Colonic mucosa (tissue), 4 donors: ENCODE results near the gene SMAP1. TPM values are rescaled to one million over a fixed set of nuclear protein-coding genes. Genes with fewer than 3 reads are reported as not detected.

Experiments used
- DNase-seq: peaks from one replicate; pipeline ENCODE4 v3.0.0-alpha.2; 2020
- H3K27ac ChIP-seq: fragments of 200-600 bp; one replicate; pipeline ENCODE4 v1.8.0; 2021
- H3K27me3 ChIP-seq: fragments of 200-600 bp; one replicate; pipeline ENCODE4 v1.8.0; 2021
- H3K36me3 ChIP-seq: fragments of 200-600 bp; one replicate; pipeline ENCODE4 v1.8.0; 2021
- H3K4me1 ChIP-seq: fragments of 200-600 bp; one replicate; pipeline ENCODE4 v1.8.0; 2021; ENCODE audit warnings: mild to moderate bottlenecking
- H3K4me3 ChIP-seq: fragments of 200-600 bp; one replicate; pipeline ENCODE4 v1.8.0; 2021
- H3K9ac ChIP-seq, 2 donors: one replicate each; pipeline ENCODE4 v1.7.0; 2013; ENCODE audit warnings: control low read depth in 2 of 2, low read depth in 2 of 2, low read length in 2 of 2
- H3K9me3 ChIP-seq: fragments of 200-600 bp; one replicate; pipeline ENCODE4 v1.8.0; 2021
- intact Hi-C: fragments of 100-400 bp; cut with DNase I; formaldehyde crosslinking; loops from one replicate; pipeline ENCODE4 v1.14.1; 2022
- total RNA-seq, 2 donors: library from RNA; stranded (reverse); fragmentation: NEBNext Ultra II Directional in 1 of 2; extraction: Animal tissue kit (Norgen Biotek cat#: 25700) in 1 of 2; gene quantifications; one replicate each; pipeline ENCODE4 v1.2.1, GENCODE V29; 2021
- TF ChIP-seq, protein P1 (sequence below): fragments of 200-600 bp; IDR thresholded peaks from one replicate; pipeline ENCODE4 v1.8.0; 2022; ENCODE audit warnings: antibody characterized with exemption, mild to moderate bottlenecking
- donor health status: healthy.
- donor health status: DM: no; HTN: no; CAD: no.
- donor health status: DM: no; HTN: no; CAD: no.

SMAP1 gene
- total RNA-seq, 2 donors from 2014 or later, result 42.3 to 62.8 TPM

DNA sequence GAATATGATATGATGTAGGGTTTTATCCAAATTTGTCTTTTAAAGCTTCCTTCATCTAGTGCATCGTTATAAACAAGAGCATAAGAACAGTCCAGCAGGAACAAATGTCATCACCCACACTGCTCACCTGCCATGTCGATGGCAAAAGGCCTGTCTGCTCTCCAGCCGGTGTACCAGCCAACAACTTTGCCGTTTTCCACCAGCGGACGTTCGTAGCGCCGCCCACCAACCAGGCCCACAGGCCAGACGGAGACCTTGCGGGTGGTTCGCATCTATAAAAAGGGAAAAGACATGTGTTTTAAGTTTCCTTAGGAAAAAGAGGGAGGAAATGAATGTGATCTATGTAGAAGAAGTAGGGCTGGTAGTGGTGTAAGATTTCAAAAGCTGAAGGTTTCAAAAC is 226.3 kb downstream of the SMAP1 start:
- Histone ChIP-seq H3K9ac (no peak overlapping the region), H3K4me1 (no peaks in the 10 kb centered on the region), H3K36me3 (no peaks in the 10 kb centered on the region), H3K27ac (no peak overlapping the region), H3K4me3 (no peak overlapping the region), H3K9me3 (no peaks in the 10 kb centered on the region), H3K27me3 (no peaks in the 10 kb centered on the region)
- intact Hi-C loops, result no loop called here
- no peak for DNase-seq
- TF ChIP-seq, protein P1, sequence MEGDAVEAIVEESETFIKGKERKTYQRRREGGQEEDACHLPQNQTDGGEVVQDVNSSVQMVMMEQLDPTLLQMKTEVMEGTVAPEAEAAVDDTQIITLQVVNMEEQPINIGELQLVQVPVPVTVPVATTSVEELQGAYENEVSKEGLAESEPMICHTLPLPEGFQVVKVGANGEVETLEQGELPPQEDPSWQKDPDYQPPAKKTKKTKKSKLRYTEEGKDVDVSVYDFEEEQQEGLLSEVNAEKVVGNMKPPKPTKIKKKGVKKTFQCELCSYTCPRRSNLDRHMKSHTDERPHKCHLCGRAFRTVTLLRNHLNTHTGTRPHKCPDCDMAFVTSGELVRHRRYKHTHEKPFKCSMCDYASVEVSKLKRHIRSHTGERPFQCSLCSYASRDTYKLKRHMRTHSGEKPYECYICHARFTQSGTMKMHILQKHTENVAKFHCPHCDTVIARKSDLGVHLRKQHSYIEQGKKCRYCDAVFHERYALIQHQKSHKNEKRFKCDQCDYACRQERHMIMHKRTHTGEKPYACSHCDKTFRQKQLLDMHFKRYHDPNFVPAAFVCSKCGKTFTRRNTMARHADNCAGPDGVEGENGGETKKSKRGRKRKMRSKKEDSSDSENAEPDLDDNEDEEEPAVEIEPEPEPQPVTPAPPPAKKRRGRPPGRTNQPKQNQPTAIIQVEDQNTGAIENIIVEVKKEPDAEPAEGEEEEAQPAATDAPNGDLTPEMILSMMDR, result no peak

DNA sequence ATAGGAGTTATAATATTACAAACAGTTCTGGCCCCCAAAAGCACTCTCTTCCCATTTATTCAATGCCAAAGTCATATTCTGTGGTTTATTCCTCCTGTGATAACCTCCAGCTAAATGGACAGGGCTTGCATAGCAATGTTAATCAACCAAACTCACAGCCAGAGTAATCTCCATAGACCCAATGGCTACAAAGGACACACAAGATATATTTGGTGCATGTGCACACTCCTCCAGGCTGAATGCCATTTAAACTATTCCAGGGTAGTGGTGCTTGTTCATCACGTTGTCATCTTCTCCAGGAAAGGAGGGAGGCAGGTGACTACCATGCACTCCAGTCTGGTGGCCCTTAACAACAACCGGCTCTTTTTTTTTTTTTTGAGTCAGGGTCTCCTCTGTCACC is 232.4 kb downstream of the SMAP1 start:
- no peak for DNase-seq
- Histone ChIP-seq H3K4me1 (no peaks in the 10 kb centered on the region), H3K4me3 (no peak overlapping the region), H3K27me3 (no peaks in the 10 kb centered on the region), H3K36me3 (no peaks in the 10 kb centered on the region), H3K27ac (no peak overlapping the region), H3K9ac (no peak overlapping the region), H3K9me3 (no peaks in the 10 kb centered on the region)
- intact Hi-C loops, result no loop called here
- TF ChIP-seq, protein P1, result no peak

DNA sequence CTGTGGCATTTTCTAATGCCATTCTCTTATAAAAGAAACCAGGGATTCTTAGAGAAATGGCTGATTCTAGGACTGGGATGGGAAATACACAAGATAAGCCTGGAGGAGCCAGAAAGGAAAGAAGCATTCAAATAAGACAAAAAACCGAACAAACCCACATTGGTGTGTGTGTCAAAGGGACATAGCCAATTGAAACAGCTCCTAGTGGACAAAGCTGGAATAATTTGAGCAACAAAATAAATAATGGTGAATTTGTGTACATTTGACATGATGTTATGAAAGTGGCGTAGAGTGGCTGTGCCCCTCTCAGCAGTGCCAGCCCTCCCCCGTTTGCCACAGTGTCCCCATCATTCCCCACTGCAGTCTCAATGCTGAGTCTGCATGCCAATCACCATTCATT is 233.6 kb downstream of the SMAP1 start:
- intact Hi-C loops, result no loop called here
- Histone ChIP-seq H3K4me3 (no peak overlapping the region), H3K27ac (no peak overlapping the region), H3K36me3 (no peaks in the 10 kb centered on the region), H3K27me3 (no peaks in the 10 kb centered on the region), H3K4me1 (no peaks in the 10 kb centered on the region), H3K9ac (no peak overlapping the region), H3K9me3 (no peaks in the 10 kb centered on the region)
- TF ChIP-seq, protein P1, result no peak
- no peak for DNase-seq

DNA sequence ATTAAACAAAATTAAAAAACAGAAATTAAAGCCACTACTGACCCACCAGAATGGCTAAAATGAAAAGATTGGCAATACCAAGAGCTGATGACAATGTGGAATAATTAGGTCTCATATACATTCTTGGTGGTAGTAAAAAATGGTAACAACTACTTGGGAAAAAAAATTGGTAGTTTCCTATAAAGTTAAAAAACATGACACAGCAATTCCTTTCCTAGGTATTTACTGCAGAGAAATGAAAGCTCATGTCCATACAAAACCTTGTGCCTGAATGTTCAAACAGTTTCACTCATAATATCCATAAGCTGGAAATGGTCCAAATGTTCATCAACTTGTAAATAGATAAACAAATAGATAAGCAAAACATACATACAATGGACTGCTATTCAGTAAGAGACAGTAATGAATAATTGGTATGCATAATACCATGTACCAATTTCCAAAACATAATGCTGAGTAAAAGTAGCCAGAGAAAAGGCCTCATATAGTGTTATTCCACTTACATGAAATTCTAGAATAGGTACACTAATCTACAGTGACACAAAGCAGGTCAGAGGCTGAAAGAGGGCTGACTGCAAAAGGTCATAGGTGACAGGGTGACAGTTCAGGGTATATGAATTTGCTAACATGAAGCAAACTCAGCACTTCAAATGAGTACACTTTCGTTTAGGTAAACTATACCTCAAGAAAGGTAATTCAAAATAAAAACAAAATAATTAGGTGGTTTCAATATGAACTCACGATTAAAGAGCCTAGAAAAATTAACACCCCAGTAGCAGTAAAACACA is 236.2 kb downstream of the SMAP1 start:
- no peaks in the 10 kb centered on the region for H3K27me3 ChIP-seq

DNA sequence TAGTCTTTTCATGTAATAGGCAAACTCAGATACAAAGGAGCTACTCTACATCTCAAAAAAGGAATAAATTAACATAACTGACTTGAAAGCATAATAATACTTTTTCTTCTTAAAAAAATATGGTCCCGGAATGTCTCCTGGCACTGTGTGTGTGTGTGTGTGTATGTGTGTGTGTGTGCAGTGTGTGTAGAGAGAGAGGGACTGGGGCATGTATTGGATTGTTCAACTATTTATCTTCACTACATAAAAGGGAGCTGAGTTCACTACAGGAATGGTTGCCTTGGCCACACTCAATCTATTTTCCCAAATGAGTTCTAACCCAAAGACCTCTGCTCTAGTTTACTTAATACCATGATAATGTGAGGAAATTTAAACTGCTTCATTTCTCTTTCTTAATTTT is 238.1 kb downstream of the SMAP1 start:
- Histone ChIP-seq H3K36me3 (no peaks in the 10 kb centered on the region), H3K4me1 (no peaks in the 10 kb centered on the region), H3K27ac (no peak overlapping the region), H3K9ac (no peak overlapping the region), H3K4me3 (no peak overlapping the region), H3K27me3 (no peaks in the 10 kb centered on the region), H3K9me3 (no peaks in the 10 kb centered on the region)
- no peak for DNase-seq
- intact Hi-C loops, result no loop called here
- TF ChIP-seq, protein P1, result no peak

More for the DNA sequence above, 236.2 kb downstream of the SMAP1 start:
- no peak overlapping the region for H3K4me3 ChIP-seq
- no peak overlapping the region for H3K9ac ChIP-seq
- H3K9me3 ChIP-seq, result no peaks in the 10 kb centered on the region
- H3K4me1 ChIP-seq, result no peaks in the 10 kb centered on the region
- no peak overlapping the region for H3K27ac ChIP-seq
- intact Hi-C loops, result no loop called here
- no peak for DNase-seq
- H3K36me3 ChIP-seq, result no peaks in the 10 kb centered on the region
- TF ChIP-seq, protein P1, result no peak

Other genes starting within 250 kb of the SMAP1 start
- gene SDHAF4, start 101.0 kb upstream of the SMAP1 start, total RNA-seq, result 10 to 100 TPM in 1 of 2 donors, 1 to 10 TPM in 1; 9.6 to 12.0 TPM